ENCODE data around the gene DNAH7. TPM values are rescaled to one million over a fixed set of nuclear protein-coding genes. Genes with fewer than 3 reads are reported as not detected.

Gene DNAH7
- total RNA-seq, 4 donors from 2014 or later, result 1.3 to 11.9 (median 2.4) TPM

- no peaks in the 10 kb centered on the region for H3K4me1 ChIP-seq
- H3K27ac ChIP-seq, result no peak overlapping the region
- TF ChIP-seq POLR2A (IDR thresholded peaks at IDR 0.05) (no peak), CTCF (IDR thresholded peaks at IDR 0.05) (no peak)
- peaks cover 0 to 6% (median 0%) of the 10 kb centered on the region in 3 donors for H3K36me3 ChIP-seq
- no peak for DNase-seq
- no peaks in the 10 kb centered on the region for H3K27me3 ChIP-seq
- no peaks in the 10 kb centered on the region for H3K9me3 ChIP-seq
- no peak overlapping the region for H3K4me3 ChIP-seq
Measured at GRCh38 chr2:195734931-195735330, 333.7 kb downstream of the DNAH7 start.

DNA sequence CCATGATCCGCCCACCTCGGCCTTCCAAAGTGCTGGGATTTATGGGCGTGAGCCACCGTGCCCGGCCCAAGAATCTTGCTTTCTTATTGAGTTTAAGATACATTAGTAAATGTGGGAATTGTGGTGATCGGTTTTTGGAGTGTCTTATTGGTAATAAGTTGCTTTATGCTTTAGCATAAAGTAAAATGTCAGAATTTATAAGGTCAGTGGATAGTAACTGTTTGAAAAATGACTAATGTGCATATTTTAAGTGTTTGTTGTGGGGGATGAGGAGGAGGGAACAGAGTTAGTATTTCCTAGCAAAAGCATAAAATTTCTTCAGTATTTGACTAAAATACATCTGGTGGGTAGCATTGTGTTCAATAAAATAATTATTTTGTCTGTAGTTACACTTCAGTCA lies 334.2 kb downstream of the DNAH7 start:
- Histone ChIP-seq H3K4me1 (no peaks in the 10 kb centered on the region), H3K27ac (no peak overlapping the region), H3K4me3 (no peak overlapping the region), H3K27me3 (no peaks in the 10 kb centered on the region), H3K9me3 (no peaks in the 10 kb centered on the region), H3K36me3 (peaks cover 0 to 5% (median 0%) of the 10 kb centered on the region in 3 donors)
- TF ChIP-seq POLR2A (IDR thresholded peaks at IDR 0.05) (no peak), CTCF (IDR thresholded peaks at IDR 0.05) (no peak)
- DNase-seq, result no peak

DNA sequence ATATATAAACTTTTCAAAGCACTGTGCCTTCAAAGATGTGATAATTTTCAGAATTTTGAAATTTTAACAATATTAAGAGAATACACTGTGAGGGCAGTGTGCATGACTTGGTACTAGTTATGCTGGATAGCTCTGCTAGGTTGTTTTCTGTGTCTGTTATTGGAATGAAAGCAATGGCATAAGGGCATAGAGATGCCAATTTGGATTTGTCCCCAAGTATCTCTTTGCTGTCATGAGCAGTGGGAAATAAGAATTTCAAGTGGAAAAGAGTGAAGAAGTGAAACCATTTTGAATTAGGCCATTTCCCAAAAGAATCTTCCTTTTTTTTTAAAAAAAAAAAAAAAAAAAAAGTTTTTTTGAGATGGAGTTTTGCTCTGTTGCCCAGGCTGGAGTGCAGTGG lies 334.8 kb downstream of the DNAH7 start:
- Histone ChIP-seq H3K27ac (no peak overlapping the region), H3K36me3 (peaks cover 0 to 5% (median 0%) of the 10 kb centered on the region in 3 donors), H3K27me3 (no peaks in the 10 kb centered on the region), H3K4me3 (no peak overlapping the region), H3K9me3 (no peaks in the 10 kb centered on the region), H3K4me1 (no peaks in the 10 kb centered on the region)
- DNase-seq, result no peak
- TF ChIP-seq CTCF (IDR thresholded peaks at IDR 0.05) (no peak), POLR2A (IDR thresholded peaks at IDR 0.05) (no peak)

DNA sequence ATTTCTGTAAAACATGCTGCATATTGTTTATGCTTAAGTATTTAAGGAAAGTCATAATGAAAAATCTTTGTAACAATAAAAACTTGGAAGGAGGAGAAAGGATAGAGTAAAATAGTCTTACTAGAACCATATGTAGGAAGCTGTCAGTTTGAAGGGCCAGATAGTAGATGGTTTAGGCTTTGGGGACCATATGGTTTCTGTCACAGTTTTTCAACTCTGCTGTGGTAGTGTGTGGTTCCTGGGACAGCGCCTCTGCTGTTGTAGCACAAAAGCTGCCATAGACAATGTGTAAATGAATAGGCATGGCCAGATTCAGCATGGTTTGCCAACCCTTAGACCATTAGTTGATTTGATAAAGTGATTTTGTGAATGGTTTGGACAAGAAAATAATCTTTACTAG lies 336.1 kb downstream of the DNAH7 start:
- no peaks in the 10 kb centered on the region for H3K27me3 ChIP-seq
- H3K4me1 ChIP-seq, result no peaks in the 10 kb centered on the region
- TF ChIP-seq POLR2A (IDR thresholded peaks at IDR 0.05), result no peak
- no peak for TF ChIP-seq CTCF (IDR thresholded peaks at IDR 0.05)
- no peaks in the 10 kb centered on the region for H3K9me3 ChIP-seq
- no peak for DNase-seq
- peaks cover 0 to 5% (median 0%) of the 10 kb centered on the region in 3 donors for H3K36me3 ChIP-seq
- H3K27ac ChIP-seq, result no peak overlapping the region
- H3K4me3 ChIP-seq, result no peak overlapping the region

DNA sequence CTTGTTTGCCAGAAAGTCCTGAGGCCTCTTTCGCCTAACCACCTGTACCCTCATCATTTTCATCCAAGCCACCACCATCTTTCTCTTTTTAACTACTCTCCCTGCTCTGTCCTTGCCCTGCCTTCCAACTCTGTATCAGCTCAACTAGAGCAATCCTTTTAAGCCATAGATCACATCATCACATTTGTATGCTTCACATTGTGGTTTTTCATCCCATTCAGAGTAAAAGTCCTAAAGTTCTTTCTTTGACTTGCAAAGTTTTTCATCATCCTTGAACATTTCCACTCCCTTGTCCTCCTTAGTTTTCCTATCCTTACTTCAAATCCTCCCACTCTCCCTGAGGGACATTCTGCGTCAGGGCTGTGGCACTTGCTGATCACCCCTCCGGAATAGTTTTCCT lies 337.7 kb downstream of the DNAH7 start:
- TF ChIP-seq POLR2A (IDR thresholded peaks at IDR 0.05) (no peak), CTCF (IDR thresholded peaks at IDR 0.05) (no peak)
- no peak overlapping the region for H3K4me3 ChIP-seq

DNA sequence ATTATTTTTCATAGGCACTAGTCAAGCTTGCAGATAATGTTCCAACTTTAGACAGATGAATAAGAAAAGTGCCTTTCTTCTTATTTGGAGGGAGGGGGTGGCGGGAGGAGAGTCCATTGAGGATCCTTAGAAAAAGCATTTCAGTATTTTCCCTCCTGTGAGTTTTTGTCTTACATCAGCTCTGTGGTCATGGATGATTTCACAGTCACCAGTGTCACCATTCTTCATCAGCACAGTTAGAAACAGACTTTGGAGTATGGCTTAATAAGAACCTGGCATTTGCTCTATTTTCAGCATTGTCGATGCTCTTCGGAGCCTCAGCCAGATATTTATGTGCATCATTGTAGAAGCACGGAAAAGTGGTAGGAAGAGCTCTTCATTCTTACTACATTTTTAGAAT lies 341.5 kb downstream of the DNAH7 start:
- TF ChIP-seq CTCF (IDR thresholded peaks at IDR 0.05) (no peak), POLR2A (IDR thresholded peaks at IDR 0.05) (no peak)
- no peaks in the 10 kb centered on the region for H3K36me3 ChIP-seq
- no peaks in the 10 kb centered on the region for H3K9me3 ChIP-seq
- no peak for DNase-seq
- H3K4me1 ChIP-seq, result no peaks in the 10 kb centered on the region
- H3K27ac ChIP-seq, result no peak overlapping the region
- no peaks in the 10 kb centered on the region for H3K27me3 ChIP-seq
- no peak overlapping the region for H3K4me3 ChIP-seq

More for the DNA sequence above, 337.7 kb downstream of the DNAH7 start:
- H3K36me3 ChIP-seq, result peaks cover 0 to 5% (median 0%) of the 10 kb centered on the region in 3 donors
- H3K27ac ChIP-seq, result no peak overlapping the region
- no peak for DNase-seq
- no peaks in the 10 kb centered on the region for H3K27me3 ChIP-seq
- no peaks in the 10 kb centered on the region for H3K4me1 ChIP-seq
- no peaks in the 10 kb centered on the region for H3K9me3 ChIP-seq
